PC-9 (cell line): ENCODE results near the gene WDR13.

Source experiments
- EZH2 ChIP-seq: fragments of 200-600 bp; sonication (generic); IDR thresholded peaks from 2 replicates; pipeline ENCODE4 v1.8.0; 2017; ENCODE audit warnings: antibody characterized with exemption, low read depth
- TF ChIP-seq, protein P1 (sequence below): fragments of 200-600 bp; sonication (generic); conservative IDR thresholded peaks from 2 replicates; pipeline ENCODE4 v1.6.1; 2017; ENCODE audit warnings: mixed run types, antibody characterized with exemption, mild to moderate bottlenecking, moderate library complexity

DNA sequence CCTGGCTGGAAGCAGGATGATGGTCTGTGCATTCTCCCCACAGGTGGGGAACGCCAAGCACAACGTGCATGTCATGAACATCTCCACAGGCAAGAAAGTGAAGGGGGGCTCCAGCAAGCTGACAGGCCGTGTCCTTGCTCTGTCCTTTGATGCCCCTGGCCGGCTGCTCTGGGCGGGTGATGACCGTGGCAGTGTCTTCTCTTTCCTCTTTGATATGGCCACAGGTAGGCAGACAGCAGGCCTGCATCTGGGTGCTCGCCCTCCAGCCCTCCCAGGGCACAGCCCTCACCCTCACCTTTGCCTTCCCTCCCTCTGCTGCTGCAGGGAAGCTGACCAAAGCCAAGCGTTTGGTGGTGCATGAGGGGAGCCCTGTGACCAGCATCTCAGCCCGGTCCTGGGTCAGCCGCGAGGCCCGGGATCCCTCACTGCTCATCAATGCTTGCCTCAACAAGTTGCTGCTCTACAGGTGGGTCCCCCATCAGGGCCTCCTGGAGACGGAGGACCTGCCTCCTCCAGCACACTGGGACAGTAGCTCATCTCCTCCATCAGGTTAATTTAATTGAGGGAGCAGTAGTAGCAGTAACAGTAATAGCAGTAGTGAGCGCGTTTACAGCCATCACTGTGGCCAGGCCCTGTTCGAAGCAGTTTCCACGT is 4.6 kb downstream of the WDR13 start:
- TF ChIP-seq, protein P1, sequence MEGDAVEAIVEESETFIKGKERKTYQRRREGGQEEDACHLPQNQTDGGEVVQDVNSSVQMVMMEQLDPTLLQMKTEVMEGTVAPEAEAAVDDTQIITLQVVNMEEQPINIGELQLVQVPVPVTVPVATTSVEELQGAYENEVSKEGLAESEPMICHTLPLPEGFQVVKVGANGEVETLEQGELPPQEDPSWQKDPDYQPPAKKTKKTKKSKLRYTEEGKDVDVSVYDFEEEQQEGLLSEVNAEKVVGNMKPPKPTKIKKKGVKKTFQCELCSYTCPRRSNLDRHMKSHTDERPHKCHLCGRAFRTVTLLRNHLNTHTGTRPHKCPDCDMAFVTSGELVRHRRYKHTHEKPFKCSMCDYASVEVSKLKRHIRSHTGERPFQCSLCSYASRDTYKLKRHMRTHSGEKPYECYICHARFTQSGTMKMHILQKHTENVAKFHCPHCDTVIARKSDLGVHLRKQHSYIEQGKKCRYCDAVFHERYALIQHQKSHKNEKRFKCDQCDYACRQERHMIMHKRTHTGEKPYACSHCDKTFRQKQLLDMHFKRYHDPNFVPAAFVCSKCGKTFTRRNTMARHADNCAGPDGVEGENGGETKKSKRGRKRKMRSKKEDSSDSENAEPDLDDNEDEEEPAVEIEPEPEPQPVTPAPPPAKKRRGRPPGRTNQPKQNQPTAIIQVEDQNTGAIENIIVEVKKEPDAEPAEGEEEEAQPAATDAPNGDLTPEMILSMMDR: no peak
- TF ChIP-seq EZH2: no peak
